ENCODE results near the gene ACYP1.

DNA sequence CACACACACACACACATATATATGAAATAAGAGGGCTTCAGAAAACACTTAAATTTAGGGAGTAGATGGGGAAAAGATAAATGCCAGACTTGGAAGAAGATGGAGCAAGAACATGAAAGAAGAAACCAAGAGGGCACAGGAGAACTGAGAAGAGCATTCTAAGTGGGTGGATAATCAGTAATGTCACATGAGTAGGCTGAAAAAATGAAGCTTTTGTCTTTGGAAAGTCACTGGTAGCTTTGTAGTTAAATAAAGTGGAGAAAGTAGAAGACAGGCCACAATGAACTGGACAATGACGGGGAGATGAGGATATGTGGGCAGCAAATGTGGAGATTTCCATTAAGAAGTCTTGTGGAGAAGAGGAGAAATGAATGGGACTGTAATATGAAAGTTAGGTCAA, 3.4 kb upstream of the ACYP1 start:
- TF ChIP-seq EZH2 (IDR thresholded peaks at IDR 0.05; ENCODE audit: borderline replicate concordance) (no peak), EZH2phosphoT487 (IDR thresholded peaks at IDR 0.05; ENCODE audit: low read depth, severe bottlenecking, unreplicated experiment) (no peak)
- TF ChIP-seq, protein P1, sequence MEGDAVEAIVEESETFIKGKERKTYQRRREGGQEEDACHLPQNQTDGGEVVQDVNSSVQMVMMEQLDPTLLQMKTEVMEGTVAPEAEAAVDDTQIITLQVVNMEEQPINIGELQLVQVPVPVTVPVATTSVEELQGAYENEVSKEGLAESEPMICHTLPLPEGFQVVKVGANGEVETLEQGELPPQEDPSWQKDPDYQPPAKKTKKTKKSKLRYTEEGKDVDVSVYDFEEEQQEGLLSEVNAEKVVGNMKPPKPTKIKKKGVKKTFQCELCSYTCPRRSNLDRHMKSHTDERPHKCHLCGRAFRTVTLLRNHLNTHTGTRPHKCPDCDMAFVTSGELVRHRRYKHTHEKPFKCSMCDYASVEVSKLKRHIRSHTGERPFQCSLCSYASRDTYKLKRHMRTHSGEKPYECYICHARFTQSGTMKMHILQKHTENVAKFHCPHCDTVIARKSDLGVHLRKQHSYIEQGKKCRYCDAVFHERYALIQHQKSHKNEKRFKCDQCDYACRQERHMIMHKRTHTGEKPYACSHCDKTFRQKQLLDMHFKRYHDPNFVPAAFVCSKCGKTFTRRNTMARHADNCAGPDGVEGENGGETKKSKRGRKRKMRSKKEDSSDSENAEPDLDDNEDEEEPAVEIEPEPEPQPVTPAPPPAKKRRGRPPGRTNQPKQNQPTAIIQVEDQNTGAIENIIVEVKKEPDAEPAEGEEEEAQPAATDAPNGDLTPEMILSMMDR (IDR thresholded peaks at IDR 0.05; ENCODE audit: poor library complexity) = no peak

Data from hepatocyte (in vitro differentiated cells).